Loucy (cell line): ENCODE measurements around the gene SLC6A6.

ENCODE experiments used
- H2AFZ ChIP-seq: fragments of 200-600 bp; sonication (generic); 2 replicates; pipeline ENCODE4 v1.6.0; 2016; ENCODE audit warnings: antibody characterized with exemption, mild to moderate bottlenecking, low read length, moderate library complexity
- H3F3A ChIP-seq: fragments of 200-600 bp; 2 replicates; pipeline ENCODE4 v1.6.0; 2016; ENCODE audit warnings: antibody characterized with exemption, low read depth, mild to moderate bottlenecking
- H3K27me3 ChIP-seq: fragments of 200-600 bp; sonication (generic); 2 replicates; pipeline ENCODE4 v1.6.1; 2014; ENCODE audit warnings: low read length, mild to moderate bottlenecking; ENCODE audit not compliant: insufficient read depth, poor library complexity, severe bottlenecking
- H3K36me3 ChIP-seq: fragments of 200-600 bp; sonication (generic); 2 replicates; pipeline ENCODE4 v1.6.1; 2016; ENCODE audit warnings: low read length; ENCODE audit not compliant: insufficient read depth
- H3K4me1 ChIP-seq: fragments of 200-600 bp; sonication (generic); 2 replicates; pipeline ENCODE4 v1.5.1; 2014; ENCODE audit warnings: low read length, mild to moderate bottlenecking; ENCODE audit not compliant: insufficient read depth, poor library complexity, severe bottlenecking
- H3K4me2 ChIP-seq: fragments of 200-600 bp; sonication (generic); 2 replicates; pipeline ENCODE4 v1.6.0; 2014; ENCODE audit warnings: antibody characterized with exemption, low read length, low read depth, mild to moderate bottlenecking; ENCODE audit not compliant: poor library complexity, severe bottlenecking
- H3K4me3 ChIP-seq: fragments of 200-600 bp; sonication (generic); 2 replicates; pipeline ENCODE4 v1.5.1; 2014; ENCODE audit warnings: low read length, mild to moderate bottlenecking, mixed read lengths; ENCODE audit not compliant: poor library complexity, severe bottlenecking
- H3K79me2 ChIP-seq: fragments of 200-600 bp; sonication (generic); 2 replicates; pipeline ENCODE4 v1.6.1; 2014; ENCODE audit warnings: low read length; ENCODE audit not compliant: insufficient read depth
- H3K9ac ChIP-seq: fragments of 200-600 bp; sonication (generic); 2 replicates; pipeline ENCODE4 v1.6.0; 2014; ENCODE audit warnings: mild to moderate bottlenecking, low read depth, low read length, moderate library complexity; ENCODE audit not compliant: poor library complexity, severe bottlenecking
- H3K9me2 ChIP-seq: fragments of 200-600 bp; sonication (generic); replicated peaks from 2 replicates; pipeline ENCODE4 v1.6.1; 2016; ENCODE audit warnings: low read depth, low read length, mixed read lengths
- H3K9me3 ChIP-seq: fragments of 200-600 bp; sonication (generic); 2 replicates; pipeline ENCODE4 v1.6.1; 2014; ENCODE audit warnings: mild to moderate bottlenecking, antibody characterized with exemption, low read length, low read depth; ENCODE audit not compliant: insufficient read depth
- H4K20me1 ChIP-seq: fragments of 200-600 bp; sonication (generic); 2 replicates; pipeline ENCODE4 v1.6.0; 2014; ENCODE audit warnings: antibody characterized with exemption, low read length, mild to moderate bottlenecking; ENCODE audit not compliant: insufficient read depth, poor library complexity, severe bottlenecking
- EZH2phosphoT487 ChIP-seq: fragments of 200-600 bp; IDR thresholded peaks from 2 replicates; pipeline ENCODE4 v1.6.1; 2018; ENCODE audit warnings: antibody characterized with exemption, mild to moderate bottlenecking, moderate library complexity, borderline replicate concordance
- TF ChIP-seq, protein P1 (sequence below): fragments of 200-600 bp; sonication (generic); conservative IDR thresholded peaks from 2 replicates; pipeline ENCODE4 v1.5.1; 2014; ENCODE audit warnings: mild to moderate bottlenecking, antibody characterized with exemption, low read length

The SLC6A6 gene

DNA sequence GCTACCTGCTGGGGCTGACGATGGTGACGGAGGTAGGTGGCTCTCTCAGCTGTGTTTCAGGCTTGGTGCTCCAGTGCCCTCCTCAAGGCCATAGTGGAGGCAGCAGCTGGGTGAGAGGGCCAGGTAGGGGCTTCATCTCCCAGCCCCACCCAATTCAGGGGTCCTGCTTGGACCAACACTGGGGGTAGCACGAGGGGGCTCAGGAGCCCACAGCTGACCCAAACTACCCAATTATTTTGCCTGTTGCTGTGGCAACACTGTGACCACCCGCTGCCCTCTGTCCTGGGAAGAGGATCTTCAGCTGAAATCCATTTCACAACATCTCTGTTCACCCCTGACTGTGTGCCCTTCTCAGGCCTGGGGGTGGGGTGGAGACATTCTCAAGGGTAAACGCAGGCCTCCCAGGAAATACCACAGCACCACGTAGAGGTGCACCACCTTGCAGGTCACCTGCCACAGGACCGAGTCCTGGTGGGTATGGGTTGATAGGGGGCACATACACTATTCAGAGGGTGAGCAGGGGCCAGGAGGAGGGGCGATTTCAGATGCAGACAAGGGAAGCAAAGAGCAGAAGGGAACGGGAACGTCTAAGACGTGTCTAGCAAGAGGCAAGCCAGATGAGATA, 75.0 kb downstream of the SLC6A6 start:
- no peaks in the 10 kb centered on the region for H4K20me1 ChIP-seq
- H3K9me3 ChIP-seq = no peaks in the 10 kb centered on the region
- no peaks in the 10 kb centered on the region for H3K27me3 ChIP-seq
- H2AFZ ChIP-seq = no peak overlapping the region
- no peak overlapping the region for H3K4me3 ChIP-seq
- H3K36me3 ChIP-seq = peaks cover 72% of the 10 kb centered on the region; the same call in 1 of the 2 replicates
- no peaks in the 10 kb centered on the region for H3F3A ChIP-seq
- H3K9ac ChIP-seq = no peak overlapping the region
- H3K4me2 ChIP-seq = no peak overlapping the region
- no peaks in the 10 kb centered on the region for H3K79me2 ChIP-seq
- no peaks in the 10 kb centered on the region for H3K4me1 ChIP-seq
- TF ChIP-seq, protein P1, sequence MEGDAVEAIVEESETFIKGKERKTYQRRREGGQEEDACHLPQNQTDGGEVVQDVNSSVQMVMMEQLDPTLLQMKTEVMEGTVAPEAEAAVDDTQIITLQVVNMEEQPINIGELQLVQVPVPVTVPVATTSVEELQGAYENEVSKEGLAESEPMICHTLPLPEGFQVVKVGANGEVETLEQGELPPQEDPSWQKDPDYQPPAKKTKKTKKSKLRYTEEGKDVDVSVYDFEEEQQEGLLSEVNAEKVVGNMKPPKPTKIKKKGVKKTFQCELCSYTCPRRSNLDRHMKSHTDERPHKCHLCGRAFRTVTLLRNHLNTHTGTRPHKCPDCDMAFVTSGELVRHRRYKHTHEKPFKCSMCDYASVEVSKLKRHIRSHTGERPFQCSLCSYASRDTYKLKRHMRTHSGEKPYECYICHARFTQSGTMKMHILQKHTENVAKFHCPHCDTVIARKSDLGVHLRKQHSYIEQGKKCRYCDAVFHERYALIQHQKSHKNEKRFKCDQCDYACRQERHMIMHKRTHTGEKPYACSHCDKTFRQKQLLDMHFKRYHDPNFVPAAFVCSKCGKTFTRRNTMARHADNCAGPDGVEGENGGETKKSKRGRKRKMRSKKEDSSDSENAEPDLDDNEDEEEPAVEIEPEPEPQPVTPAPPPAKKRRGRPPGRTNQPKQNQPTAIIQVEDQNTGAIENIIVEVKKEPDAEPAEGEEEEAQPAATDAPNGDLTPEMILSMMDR = no peak
- TF ChIP-seq EZH2phosphoT487 = no peak
- H3K9me2 ChIP-seq = no peaks in the 10 kb centered on the region

DNA sequence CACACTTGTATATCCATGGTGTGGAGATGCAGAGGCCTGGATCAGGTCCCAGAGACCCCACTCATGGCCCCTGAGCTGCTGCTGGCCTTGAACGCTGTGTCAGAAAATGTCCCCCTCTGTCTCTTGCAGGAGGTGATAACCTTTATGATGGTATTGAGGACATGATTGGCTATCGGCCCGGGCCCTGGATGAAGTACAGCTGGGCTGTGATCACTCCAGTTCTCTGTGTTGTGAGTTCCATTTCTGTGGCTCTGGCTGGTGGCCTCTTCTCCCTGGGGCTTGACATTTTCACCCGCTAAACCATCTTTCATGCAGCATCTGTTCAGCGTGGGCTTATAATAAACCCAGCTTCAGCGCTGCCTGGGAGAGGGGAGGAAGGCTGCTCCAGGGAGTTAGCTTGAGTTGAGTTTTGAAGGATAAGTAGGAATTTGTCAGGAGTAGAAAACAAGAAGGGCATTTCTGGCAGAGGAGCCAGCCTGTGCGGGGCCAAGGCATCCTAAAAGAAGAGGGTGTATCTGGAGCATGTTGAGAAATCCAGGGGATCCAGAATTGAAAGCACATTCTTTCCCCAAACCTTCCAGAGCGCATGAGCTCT, 76.6 kb downstream of the SLC6A6 start:
- H3K4me2 ChIP-seq = no peak overlapping the region
- no peaks in the 10 kb centered on the region for H3K27me3 ChIP-seq
- no peaks in the 10 kb centered on the region for H3F3A ChIP-seq
- no peaks in the 10 kb centered on the region for H3K9me3 ChIP-seq
- H3K9ac ChIP-seq = no peak overlapping the region
- TF ChIP-seq EZH2phosphoT487 = no peak
- TF ChIP-seq, protein P1 = no peak
- H3K4me1 ChIP-seq = no peaks in the 10 kb centered on the region
- no peaks in the 10 kb centered on the region for H4K20me1 ChIP-seq
- no peaks in the 10 kb centered on the region for H3K9me2 ChIP-seq
- H3K36me3 ChIP-seq = peaks cover 80% of the 10 kb centered on the region; the same call in 1 of the 2 replicates
- no peak overlapping the region for H2AFZ ChIP-seq
- no peak overlapping the region for H3K4me3 ChIP-seq
- no peaks in the 10 kb centered on the region for H3K79me2 ChIP-seq

DNA sequence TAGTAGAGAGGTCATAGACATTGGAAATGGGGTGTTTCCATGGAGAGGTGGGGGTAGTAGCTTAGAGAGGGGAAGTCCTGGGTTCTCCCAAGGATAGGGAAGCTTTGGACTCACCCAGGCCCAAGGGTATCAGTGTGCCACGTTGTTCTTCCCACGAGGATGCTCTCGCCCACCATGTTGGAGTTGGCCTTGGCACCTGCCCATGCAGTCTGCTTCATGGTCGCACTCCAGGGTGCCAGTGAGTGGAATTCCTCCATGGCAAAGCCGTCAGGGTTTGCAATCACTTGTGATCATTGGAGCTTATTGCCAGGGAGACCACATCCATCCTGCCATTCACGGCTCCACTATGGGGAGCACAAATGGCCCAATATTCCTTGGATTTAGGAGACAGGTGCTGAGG, 77.2 kb downstream of the SLC6A6 start:
- peaks cover 79% of the 10 kb centered on the region; the same call in 1 of the 2 replicates for H3K36me3 ChIP-seq
- no peak overlapping the region for H2AFZ ChIP-seq

More for the DNA sequence above, 77.2 kb downstream of the SLC6A6 start:
- Histone ChIP-seq H3K4me2 (no peak overlapping the region), H3K79me2 (no peaks in the 10 kb centered on the region), H3K4me1 (no peaks in the 10 kb centered on the region), H3K27me3 (no peaks in the 10 kb centered on the region), H3K4me3 (no peak overlapping the region), H3K9ac (no peak overlapping the region), H3K9me3 (no peaks in the 10 kb centered on the region), H4K20me1 (no peaks in the 10 kb centered on the region), H3F3A (no peaks in the 10 kb centered on the region), H3K9me2 (no peaks in the 10 kb centered on the region)
- TF ChIP-seq, protein P1 = no peak
- no peak for TF ChIP-seq EZH2phosphoT487
